ENCODE data around the gene PTCH2. TPM values are rescaled to one million over a fixed set of nuclear protein-coding genes. Genes with fewer than 3 reads are reported as not detected.

PTCH2 gene
- total and polyA plus RNA-seq, 2 of the 13 experiments (the other 11 are each of a cell fraction or from before 2014, with no cell fraction given) = 0.60 to 1.5 TPM

DNA sequence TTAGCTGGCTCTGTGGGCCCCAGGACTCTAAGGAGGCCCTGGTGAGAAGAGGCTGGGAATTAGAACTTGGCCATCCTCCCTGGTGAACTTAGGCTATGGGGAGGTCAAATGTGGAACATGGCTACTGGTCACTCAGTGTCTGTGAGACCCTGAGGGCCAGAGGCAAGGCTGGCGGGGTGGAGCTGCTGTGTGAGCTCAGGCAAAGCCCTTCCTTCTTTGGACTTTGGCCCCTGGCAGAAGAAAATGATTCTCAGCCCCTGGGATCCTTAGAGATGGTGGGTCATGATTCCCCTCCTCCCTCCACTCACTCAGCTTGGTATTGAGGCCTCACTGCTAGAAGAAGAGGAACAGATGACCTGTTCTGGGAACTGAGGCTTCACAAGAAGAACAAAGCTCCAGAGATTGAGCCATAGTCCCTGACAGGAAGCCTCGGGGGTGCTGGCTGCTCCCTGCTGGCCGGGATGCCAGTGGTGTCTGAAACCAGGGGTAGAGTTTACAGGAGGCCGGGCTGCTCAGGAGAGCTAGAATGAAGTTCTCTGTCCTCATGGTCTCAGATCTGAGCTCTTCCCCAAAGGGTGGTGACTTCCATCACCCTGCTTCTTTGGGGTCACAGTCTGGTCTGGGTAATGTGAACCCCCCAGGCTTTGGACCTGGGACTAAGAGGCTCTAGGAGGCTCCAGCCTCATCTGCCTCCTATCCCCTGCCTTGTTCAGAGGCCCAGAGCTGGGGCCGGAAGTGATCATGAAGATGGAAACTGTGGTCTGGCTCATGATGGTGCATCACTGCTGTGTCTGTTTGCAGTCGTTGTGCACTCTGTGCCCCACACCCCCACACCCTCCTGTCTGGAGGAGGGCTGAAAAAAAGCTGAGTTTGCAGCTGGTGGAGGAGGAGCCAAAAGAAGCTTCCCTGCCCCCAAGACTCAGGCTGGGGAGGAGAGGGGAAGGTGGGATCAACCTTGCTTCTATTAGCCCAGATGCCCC is 33.8 kb downstream of the PTCH2 start (continued):
- TF ChIP-seq, protein P1, sequence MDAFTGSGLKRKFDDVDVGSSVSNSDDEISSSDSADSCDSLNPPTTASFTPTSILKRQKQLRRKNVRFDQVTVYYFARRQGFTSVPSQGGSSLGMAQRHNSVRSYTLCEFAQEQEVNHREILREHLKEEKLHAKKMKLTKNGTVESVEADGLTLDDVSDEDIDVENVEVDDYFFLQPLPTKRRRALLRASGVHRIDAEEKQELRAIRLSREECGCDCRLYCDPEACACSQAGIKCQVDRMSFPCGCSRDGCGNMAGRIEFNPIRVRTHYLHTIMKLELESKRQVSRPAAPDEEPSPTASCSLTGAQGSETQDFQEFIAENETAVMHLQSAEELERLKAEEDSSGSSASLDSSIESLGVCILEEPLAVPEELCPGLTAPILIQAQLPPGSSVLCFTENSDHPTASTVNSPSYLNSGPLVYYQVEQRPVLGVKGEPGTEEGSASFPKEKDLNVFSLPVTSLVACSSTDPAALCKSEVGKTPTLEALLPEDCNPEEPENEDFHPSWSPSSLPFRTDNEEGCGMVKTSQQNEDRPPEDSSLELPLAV (CRISPR knock-in tag; conservative IDR thresholded peaks at IDR 0.05; ENCODE audit: low read depth) = no peak
- TF ChIP-seq, protein P2, sequence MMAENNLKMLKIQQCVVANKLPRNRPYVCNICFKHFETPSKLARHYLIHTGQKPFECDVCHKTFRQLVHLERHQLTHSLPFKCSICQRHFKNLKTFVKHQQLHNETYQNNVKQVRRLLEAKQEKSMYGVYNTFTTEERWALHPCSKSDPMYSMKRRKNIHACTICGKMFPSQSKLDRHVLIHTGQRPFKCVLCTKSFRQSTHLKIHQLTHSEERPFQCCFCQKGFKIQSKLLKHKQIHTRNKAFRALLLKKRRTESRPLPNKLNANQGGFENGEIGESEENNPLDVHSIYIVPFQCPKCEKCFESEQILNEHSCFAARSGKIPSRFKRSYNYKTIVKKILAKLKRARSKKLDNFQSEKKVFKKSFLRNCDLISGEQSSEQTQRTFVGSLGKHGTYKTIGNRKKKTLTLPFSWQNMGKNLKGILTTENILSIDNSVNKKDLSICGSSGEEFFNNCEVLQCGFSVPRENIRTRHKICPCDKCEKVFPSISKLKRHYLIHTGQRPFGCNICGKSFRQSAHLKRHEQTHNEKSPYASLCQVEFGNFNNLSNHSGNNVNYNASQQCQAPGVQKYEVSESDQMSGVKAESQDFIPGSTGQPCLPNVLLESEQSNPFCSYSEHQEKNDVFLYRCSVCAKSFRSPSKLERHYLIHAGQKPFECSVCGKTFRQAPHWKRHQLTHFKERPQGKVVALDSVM (CRISPR knock-in tag; IDR thresholded peaks at IDR 0.05) = peak; percentile 92
- TF ChIP-seq RBM22 (optimal IDR thresholded peaks at IDR 0.05; ENCODE audit: low read length) (no peak), ADNP (CRISPR knock-in tag; IDR thresholded peaks at IDR 0.05) (0 out of 2 replicates have a peak, but pooled peaks have one; percentile 7), FOSL2 (CRISPR knock-in tag; IDR thresholded peaks at IDR 0.05) (no peak; the same call in 1 of the 2 replicates), ZNF883 (CRISPR knock-in tag; IDR thresholded peaks at IDR 0.05; ENCODE audit: not compliant biosample characterization) (no peak), ZNF253 (CRISPR knock-in tag; IDR thresholded peaks at IDR 0.05; ENCODE audit: borderline replicate concordance) (no peak; the same call in 1 of the 2 replicates), NFYC (CRISPR knock-in tag; IDR thresholded peaks at IDR 0.05) (no peak), RAD21 (CRISPR knock-in tag; IDR thresholded peaks at IDR 0.05) (peak; percentile 28; the same call in 1 of the 2 replicates), NFIC (IDR thresholded peaks at IDR 0.05; ENCODE audit: low read length) (no peak)
- TF ChIP-seq, protein P3, sequence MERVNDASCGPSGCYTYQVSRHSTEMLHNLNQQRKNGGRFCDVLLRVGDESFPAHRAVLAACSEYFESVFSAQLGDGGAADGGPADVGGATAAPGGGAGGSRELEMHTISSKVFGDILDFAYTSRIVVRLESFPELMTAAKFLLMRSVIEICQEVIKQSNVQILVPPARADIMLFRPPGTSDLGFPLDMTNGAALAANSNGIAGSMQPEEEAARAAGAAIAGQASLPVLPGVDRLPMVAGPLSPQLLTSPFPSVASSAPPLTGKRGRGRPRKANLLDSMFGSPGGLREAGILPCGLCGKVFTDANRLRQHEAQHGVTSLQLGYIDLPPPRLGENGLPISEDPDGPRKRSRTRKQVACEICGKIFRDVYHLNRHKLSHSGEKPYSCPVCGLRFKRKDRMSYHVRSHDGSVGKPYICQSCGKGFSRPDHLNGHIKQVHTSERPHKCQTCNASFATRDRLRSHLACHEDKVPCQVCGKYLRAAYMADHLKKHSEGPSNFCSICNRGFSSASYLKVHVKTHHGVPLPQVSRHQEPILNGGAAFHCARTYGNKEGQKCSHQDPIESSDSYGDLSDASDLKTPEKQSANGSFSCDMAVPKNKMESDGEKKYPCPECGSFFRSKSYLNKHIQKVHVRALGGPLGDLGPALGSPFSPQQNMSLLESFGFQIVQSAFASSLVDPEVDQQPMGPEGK (CRISPR knock-in tag; IDR thresholded peaks at IDR 0.05) = peak; percentile 52
- TF ChIP-seq, protein P4, sequence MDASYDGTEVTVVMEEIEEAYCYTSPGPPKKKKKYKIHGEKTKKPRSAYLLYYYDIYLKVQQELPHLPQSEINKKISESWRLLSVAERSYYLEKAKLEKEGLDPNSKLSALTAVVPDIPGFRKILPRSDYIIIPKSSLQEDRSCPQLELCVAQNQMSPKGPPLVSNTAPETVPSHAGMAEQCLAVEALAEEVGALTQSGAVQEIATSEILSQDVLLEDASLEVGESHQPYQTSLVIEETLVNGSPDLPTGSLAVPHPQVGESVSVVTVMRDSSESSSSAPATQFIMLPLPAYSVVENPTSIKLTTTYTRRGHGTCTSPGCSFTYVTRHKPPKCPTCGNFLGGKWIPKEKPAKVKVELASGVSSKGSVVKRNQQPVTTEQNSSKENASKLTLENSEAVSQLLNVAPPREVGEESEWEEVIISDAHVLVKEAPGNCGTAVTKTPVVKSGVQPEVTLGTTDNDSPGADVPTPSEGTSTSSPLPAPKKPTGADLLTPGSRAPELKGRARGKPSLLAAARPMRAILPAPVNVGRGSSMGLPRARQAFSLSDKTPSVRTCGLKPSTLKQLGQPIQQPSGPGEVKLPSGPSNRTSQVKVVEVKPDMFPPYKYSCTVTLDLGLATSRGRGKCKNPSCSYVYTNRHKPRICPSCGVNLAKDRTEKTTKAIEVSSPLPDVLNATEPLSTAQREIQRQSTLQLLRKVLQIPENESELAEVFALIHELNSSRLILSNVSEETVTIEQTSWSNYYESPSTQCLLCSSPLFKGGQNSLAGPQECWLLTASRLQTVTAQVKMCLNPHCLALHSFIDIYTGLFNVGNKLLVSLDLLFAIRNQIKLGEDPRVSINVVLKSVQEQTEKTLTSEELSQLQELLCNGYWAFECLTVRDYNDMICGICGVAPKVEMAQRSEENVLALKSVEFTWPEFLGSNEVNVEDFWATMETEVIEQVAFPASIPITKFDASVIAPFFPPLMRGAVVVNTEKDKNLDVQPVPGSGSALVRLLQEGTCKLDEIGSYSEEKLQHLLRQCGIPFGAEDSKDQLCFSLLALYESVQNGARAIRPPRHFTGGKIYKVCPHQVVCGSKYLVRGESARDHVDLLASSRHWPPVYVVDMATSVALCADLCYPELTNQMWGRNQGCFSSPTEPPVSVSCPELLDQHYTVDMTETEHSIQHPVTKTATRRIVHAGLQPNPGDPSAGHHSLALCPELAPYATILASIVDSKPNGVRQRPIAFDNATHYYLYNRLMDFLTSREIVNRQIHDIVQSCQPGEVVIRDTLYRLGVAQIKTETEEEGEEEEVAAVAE (CRISPR knock-in tag; IDR thresholded peaks at IDR 0.05; ENCODE audit: borderline replicate concordance) = no peak; the same call in 1 of the 2 replicates
- TF ChIP-seq, protein P5, sequence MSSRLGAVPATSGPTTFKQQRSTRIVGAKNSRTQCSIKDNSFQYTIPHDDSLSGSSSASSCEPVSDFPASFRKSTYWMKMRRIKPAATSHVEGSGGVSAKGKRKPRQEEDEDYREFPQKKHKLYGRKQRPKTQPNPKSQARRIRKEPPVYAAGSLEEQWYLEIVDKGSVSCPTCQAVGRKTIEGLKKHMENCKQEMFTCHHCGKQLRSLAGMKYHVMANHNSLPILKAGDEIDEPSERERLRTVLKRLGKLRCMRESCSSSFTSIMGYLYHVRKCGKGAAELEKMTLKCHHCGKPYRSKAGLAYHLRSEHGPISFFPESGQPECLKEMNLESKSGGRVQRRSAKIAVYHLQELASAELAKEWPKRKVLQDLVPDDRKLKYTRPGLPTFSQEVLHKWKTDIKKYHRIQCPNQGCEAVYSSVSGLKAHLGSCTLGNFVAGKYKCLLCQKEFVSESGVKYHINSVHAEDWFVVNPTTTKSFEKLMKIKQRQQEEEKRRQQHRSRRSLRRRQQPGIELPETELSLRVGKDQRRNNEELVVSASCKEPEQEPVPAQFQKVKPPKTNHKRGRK (CRISPR knock-in tag; IDR thresholded peaks at IDR 0.05) = no peak
- TF ChIP-seq, protein P6, sequence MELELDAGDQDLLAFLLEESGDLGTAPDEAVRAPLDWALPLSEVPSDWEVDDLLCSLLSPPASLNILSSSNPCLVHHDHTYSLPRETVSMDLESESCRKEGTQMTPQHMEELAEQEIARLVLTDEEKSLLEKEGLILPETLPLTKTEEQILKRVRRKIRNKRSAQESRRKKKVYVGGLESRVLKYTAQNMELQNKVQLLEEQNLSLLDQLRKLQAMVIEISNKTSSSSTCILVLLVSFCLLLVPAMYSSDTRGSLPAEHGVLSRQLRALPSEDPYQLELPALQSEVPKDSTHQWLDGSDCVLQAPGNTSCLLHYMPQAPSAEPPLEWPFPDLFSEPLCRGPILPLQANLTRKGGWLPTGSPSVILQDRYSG (CRISPR knock-in tag; IDR thresholded peaks at IDR 0.05) = no peak

Data from HepG2 (cell line).